Activated naive CD8-positive, alpha-beta T cell (primary cell): ENCODE results near the gene MEN1.
A peak's percentile ranks its signal among the peaks of the same experiment; 100 is the strongest.

ENCODE experiments used
- H3K27ac Mint-ChIP-seq: one replicate; pipeline ENCODE4 v1.8.0; 2021; ENCODE audit warnings: mixed read lengths
- H3K27me3 Mint-ChIP-seq: one replicate; pipeline ENCODE4 v1.8.0; 2021; ENCODE audit warnings: mixed read lengths
- H3K36me3 Mint-ChIP-seq: one replicate; pipeline ENCODE4 v1.8.0; 2021; ENCODE audit warnings: mixed read lengths
- H3K4me1 Mint-ChIP-seq: one replicate; pipeline ENCODE4 v1.8.0; 2021; ENCODE audit warnings: low read depth, mixed read lengths
- H3K4me3 Mint-ChIP-seq: one replicate; pipeline ENCODE4 v1.8.0; 2021; ENCODE audit warnings: mild to moderate bottlenecking, mixed read lengths
- H3K9me3 Mint-ChIP-seq: one replicate; pipeline ENCODE4 v1.8.0; 2021; ENCODE audit warnings: low read depth, mixed read lengths

The MEN1 gene

DNA sequence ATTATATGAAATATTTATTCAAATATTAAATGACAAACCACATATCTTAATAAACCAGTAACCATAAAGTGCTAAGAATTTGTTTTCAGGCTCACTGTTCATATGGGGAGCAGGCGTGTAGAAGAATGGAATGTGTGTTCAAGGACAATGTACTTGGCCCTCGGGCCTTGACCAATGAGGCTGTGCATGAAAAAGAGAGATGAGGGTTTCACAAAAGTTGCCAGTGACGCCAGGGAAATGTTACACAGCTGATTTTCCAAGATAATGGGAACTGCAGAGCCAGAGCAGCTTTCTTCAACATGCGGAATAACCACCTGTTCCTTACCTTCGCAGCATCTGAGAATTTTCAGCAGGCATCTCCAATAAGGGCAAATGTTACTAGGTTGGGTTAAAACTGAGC, 36.2 kb downstream of the MEN1 start:
- Mint-ChIP-seq H3K27me3 (no peaks in the 10 kb centered on the region), H3K9me3 (no peaks in the 10 kb centered on the region), H3K4me1 (peaks cover 77% of the 10 kb centered on the region), H3K36me3 (peaks cover 32% of the 10 kb centered on the region), H3K4me3 (peak overlapping the region; percentile 93), H3K27ac (peak overlapping the region; percentile 87)

GRCh38 chr11:64772303-64773018, 37.9 kb downstream of the MEN1 start:
- no peaks in the 10 kb centered on the region for H3K27me3 Mint-ChIP-seq
- no peaks in the 10 kb centered on the region for H3K9me3 Mint-ChIP-seq

DNA sequence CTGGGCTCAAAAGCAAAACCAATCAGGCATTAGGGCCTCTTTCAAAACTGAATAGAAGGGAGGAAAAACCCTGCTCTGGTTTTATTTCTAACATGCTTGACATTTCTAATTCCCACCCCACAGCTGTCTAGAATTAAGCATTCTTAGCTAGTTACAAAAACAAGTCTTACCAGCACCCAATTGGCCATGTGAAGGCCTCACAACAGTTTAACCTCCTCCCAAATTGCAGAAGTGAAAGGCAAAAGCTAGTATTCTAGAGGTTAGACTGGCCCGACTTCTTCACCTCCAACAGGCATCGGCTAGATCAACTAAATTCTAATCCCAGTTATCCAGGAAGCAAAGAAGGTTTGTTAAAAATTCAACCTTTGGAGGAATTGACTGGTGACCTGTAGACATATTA, 38.5 kb downstream of the MEN1 start:
- H3K27me3 Mint-ChIP-seq, result no peaks in the 10 kb centered on the region

More at GRCh38 chr11:64772303-64773018, 37.9 kb downstream of the MEN1 start:
- Mint-ChIP-seq H3K27ac (peak overlapping the region; percentile 83), H3K4me3 (peak overlapping the region; percentile 78), H3K4me1 (peaks cover 92% of the 10 kb centered on the region), H3K36me3 (peaks cover 33% of the 10 kb centered on the region)

DNA sequence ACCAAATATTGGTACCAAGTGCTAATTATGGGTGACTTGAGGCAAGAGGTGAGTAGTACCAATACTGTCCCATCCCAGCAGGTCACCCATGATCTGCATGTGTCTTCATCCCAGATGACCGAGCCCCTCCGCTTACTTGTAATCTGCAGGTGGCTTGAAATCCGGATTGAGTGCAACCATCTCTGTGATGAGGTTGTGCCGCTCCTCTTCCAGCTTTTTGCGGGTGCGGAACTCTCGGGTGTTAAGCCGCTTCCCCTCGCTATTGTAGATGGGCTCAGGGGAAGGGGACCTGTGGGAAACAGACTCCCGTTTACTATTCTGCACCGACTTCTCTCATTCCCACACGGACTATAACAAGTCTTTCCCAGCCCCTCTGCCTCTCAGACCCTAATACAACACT, 40.2 kb downstream of the MEN1 start:
- Mint-ChIP-seq H3K9me3 (no peaks in the 10 kb centered on the region), H3K4me3 (no peak overlapping the region), H3K27me3 (no peaks in the 10 kb centered on the region), H3K36me3 (peaks cover 13% of the 10 kb centered on the region), H3K27ac (peak overlapping the region; percentile 35), H3K4me1 (peaks cover 90% of the 10 kb centered on the region)

More for the DNA sequence above, 38.5 kb downstream of the MEN1 start:
- no peaks in the 10 kb centered on the region for H3K9me3 Mint-ChIP-seq
- H3K27ac Mint-ChIP-seq, result peak overlapping the region; percentile 83
- peak overlapping the region; percentile 78 for H3K4me3 Mint-ChIP-seq
- peaks cover 28% of the 10 kb centered on the region for H3K36me3 Mint-ChIP-seq
- peaks cover 96% of the 10 kb centered on the region for H3K4me1 Mint-ChIP-seq

DNA sequence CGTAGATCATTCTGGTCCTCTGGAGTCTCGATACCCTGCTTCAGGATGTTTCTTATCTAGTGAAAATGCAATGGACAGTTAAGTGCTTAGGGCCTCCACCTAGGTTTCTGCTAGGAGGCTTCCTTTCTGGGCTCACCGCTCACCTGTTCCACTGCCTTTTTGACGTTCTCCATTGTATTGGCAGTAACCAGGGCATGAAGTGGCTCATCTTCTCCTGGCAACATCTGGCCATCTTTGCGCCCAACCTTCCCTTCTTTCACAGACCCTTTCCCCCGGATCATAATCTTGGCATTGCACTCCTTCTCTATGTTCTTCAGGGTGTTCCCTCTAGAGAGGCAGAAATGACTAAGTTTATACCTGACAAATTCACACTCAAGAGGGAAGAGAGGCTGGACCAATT, 41.1 kb downstream of the MEN1 start:
- peaks cover 16% of the 10 kb centered on the region for H3K36me3 Mint-ChIP-seq
- peak overlapping the region; percentile 15 for H3K4me3 Mint-ChIP-seq
- H3K9me3 Mint-ChIP-seq, result no peaks in the 10 kb centered on the region
- peak overlapping the region; percentile 59 for H3K27ac Mint-ChIP-seq
- no peaks in the 10 kb centered on the region for H3K27me3 Mint-ChIP-seq
- H3K4me1 Mint-ChIP-seq, result peaks cover 90% of the 10 kb centered on the region

GRCh38 chr11:64768300-64768694, 42.1 kb downstream of the MEN1 start:
- no peaks in the 10 kb centered on the region for H3K9me3 Mint-ChIP-seq
- peak overlapping the region; percentile 59 for H3K27ac Mint-ChIP-seq
- no peaks in the 10 kb centered on the region for H3K27me3 Mint-ChIP-seq
- peaks cover 91% of the 10 kb centered on the region for H3K4me1 Mint-ChIP-seq
- peaks cover 13% of the 10 kb centered on the region for H3K36me3 Mint-ChIP-seq
- peak overlapping the region; percentile 67 for H3K4me3 Mint-ChIP-seq

- Mint-ChIP-seq H3K27ac (peak overlapping the region; percentile 72), H3K9me3 (no peaks in the 10 kb centered on the region), H3K4me3 (peak overlapping the region; percentile 67), H3K4me1 (peaks cover 91% of the 10 kb centered on the region), H3K36me3 (peaks cover 12% of the 10 kb centered on the region), H3K27me3 (no peaks in the 10 kb centered on the region)
Measured at GRCh38 chr11:64767344-64768299, 42.7 kb downstream of the MEN1 start.

GRCh38 chr11:64766881-64767280, 43.5 kb downstream of the MEN1 start:
- Mint-ChIP-seq H3K4me3 (peak overlapping the region; percentile 46), H3K9me3 (no peaks in the 10 kb centered on the region), H3K4me1 (peaks cover 91% of the 10 kb centered on the region)

DNA sequence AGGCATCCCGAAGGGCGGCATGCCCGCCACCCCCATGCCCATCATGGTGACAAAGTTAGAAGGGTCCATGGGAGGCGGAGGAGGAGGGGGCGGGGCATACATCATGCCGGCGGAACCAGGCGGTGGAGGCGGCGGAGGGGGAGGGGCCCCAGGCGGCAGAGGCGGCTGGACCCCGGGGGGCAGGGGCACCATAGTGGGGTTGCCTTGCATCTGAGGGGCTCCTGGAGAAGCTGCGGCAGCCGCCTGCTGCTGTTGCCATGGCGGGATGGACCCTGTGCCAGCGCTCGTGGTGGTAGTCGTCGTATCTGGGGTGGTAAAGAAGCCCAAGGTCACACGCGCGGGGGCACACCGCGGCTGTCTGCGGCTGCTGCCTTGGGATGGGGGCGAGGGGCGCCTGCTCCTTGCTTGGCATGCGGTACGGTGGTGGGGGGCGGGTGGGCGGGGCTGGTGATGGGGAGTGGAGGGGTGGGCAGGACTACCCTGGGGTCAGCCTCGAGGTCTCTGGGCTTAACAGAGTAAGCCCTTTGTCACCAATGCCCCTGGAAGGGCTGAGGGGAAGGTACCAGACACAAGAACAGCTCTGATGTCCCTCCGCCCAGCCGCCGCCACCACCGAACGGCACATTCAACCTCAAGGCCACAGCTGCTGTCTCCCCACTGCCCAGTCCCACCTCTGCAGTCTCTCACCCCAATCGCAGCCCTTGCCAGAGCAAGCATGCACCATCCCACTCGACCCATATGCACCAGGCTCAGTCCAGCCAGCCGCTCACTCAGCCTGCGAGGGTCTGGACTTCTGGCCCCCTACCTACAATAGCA, 44.3 kb downstream of the MEN1 start:
- peak overlapping the region; percentile 85 for H3K4me3 Mint-ChIP-seq
- peak overlapping the region; percentile 86 for H3K27ac Mint-ChIP-seq
- H3K27me3 Mint-ChIP-seq, result no peaks in the 10 kb centered on the region
- peaks cover 92% of the 10 kb centered on the region for H3K4me1 Mint-ChIP-seq
- no peaks in the 10 kb centered on the region for H3K9me3 Mint-ChIP-seq
- peaks cover 8% of the 10 kb centered on the region for H3K36me3 Mint-ChIP-seq

More at GRCh38 chr11:64766881-64767280, 43.5 kb downstream of the MEN1 start:
- Mint-ChIP-seq H3K36me3 (peaks cover 8% of the 10 kb centered on the region), H3K27ac (peak overlapping the region; percentile 72), H3K27me3 (no peaks in the 10 kb centered on the region)

DNA sequence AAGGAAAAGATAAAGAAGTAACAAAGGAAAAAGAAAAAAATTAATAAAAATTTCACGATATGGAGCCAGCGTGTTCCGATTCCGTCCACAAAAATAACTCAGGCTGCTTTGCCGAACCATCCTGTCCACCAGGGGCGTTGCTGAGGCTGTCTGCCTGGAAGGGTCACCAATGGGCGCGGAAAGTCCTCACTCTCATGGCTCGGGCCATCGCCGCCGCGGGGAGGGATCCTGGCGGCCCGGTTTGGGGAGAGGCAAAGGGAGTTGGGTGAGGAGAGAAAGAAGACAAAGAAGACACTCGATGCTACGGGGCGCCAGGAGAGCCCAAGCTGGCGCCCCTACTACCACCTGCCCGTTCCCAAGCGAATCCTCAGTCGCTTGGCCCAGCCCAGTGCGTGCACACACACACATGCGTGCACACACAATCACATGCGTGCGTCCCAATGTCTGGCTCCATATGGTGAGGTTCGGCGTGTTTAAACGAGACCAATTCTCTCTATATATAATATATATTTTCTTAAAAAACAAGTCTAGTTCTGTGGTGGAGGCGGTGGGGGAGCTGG, 45.0 kb downstream of the MEN1 start:
- Mint-ChIP-seq H3K4me1 (peaks cover 90% of the 10 kb centered on the region), H3K36me3 (peaks cover 8% of the 10 kb centered on the region), H3K27me3 (no peaks in the 10 kb centered on the region), H3K27ac (peak overlapping the region; percentile 86), H3K4me3 (peak overlapping the region; percentile 85), H3K9me3 (no peaks in the 10 kb centered on the region)

- peaks cover 93% of the 10 kb centered on the region for H3K4me1 Mint-ChIP-seq
- peak overlapping the region; percentile 86 for H3K27ac Mint-ChIP-seq
- H3K36me3 Mint-ChIP-seq, result peaks cover 8% of the 10 kb centered on the region
- H3K4me3 Mint-ChIP-seq, result peak overlapping the region; percentile 85
- no peaks in the 10 kb centered on the region for H3K27me3 Mint-ChIP-seq
- no peaks in the 10 kb centered on the region for H3K9me3 Mint-ChIP-seq
Measured at GRCh38 chr11:64764753-64765152, 45.6 kb downstream of the MEN1 start.

GRCh38 chr11:64764040-64764611, 46.2 kb downstream of the MEN1 start:
- Mint-ChIP-seq H3K36me3 (peaks cover 4% of the 10 kb centered on the region), H3K27ac (peak overlapping the region; percentile 86), H3K9me3 (no peaks in the 10 kb centered on the region), H3K27me3 (no peaks in the 10 kb centered on the region), H3K4me3 (peak overlapping the region; percentile 85), H3K4me1 (peaks cover 93% of the 10 kb centered on the region)

DNA sequence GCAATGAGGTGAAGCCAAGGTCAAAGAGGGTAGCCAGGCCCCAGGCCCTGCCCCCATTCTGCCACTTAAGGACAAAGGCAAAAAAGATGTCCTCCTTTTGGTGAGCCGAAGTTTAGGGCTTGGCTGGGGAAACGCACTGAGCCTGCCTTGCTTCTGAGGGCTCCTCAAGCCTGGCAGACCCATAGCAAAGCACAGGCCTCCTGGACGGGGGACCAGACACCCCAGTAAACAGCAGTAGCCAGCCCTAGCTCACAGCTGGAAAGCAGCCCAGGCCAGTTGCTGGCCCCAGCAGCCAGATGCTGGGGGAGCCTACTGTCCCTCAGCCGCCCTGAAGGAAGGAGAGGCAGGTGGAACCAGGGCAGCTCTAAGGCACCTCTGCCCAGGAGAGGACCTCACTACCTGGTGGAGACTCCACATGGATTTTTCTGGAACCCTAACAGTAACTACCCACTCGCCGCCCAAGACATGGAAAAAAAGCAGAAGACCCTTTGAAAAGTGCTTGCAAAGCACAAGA, 46.8 kb downstream of the MEN1 start:
- H3K4me3 Mint-ChIP-seq, result peak overlapping the region; percentile 85
- peaks cover 3% of the 10 kb centered on the region for H3K36me3 Mint-ChIP-seq
- H3K4me1 Mint-ChIP-seq, result peaks cover 90% of the 10 kb centered on the region
- no peaks in the 10 kb centered on the region for H3K27me3 Mint-ChIP-seq
- H3K27ac Mint-ChIP-seq, result peak overlapping the region; percentile 86
- H3K9me3 Mint-ChIP-seq, result no peaks in the 10 kb centered on the region
